Activated CD8-positive, alpha-beta memory T cell treated with anti-CD3 and anti-CD28 coated beads, Interleukin-2, amount 50 U/mL, for 1 hour (primary cell): ENCODE results near the gene HMOX1.
A peak's percentile ranks its signal among the peaks of the same experiment; 100 is the strongest.
"Not testable (repeated sequence)": the region's sequence is repeated elsewhere in the genome, so short reads cannot be mapped to it uniquely, and the experiment has no call there.

ENCODE experiments used
- DNase-seq: peaks from one replicate; pipeline ENCODE4 v3.0.0-alpha.2; 2020; ENCODE audit errors: extremely low read depth

Gene HMOX1

DNA sequence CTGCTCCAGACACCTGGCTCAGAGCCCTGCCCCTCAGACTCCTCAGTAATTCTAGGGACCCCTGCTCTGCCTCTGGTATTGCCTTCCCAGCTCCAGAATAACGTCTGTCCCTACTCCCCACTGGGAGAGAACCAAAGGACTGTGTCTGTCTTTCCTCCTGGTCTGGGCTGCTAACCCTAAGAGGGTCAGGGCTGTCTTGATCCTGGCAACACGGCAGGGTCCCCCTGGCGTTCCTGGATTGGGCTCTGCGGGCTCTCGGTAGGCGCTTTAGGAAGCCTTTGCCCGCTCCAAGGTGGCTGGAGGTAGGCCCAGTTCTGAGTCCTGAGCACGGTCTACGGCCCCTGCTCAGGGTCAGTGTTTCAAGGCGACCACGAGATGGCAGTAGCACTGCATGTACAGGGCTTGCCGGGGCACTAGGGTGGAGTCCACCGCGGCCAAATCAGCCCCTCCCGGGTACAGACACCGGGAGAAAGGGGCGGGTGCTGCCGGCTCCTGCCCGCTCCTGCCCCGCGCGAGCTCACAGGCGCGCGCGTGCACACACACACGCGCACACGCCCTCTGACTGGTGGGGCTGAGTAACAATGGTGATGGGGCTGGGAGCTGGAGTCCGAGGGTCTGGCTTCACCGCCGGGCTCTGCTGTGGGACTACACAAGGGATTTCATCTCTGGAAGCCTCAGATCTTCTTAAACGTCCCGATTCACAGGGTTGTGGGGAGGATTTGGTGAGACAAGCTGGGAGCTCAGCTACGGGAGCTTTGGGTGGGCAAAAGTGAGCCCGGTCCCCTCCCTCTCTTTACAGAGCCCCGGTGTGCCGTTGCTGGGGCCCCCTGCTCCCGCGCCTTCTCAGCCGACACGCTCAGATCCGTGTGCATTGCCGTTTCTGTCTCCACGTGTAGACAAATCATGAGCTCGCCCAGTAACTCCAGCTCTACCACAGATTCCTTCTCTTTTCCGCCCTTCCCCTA, 30.1 kb upstream of the HMOX1 start:
- DNase-seq = peak; percentile 50

DNA sequence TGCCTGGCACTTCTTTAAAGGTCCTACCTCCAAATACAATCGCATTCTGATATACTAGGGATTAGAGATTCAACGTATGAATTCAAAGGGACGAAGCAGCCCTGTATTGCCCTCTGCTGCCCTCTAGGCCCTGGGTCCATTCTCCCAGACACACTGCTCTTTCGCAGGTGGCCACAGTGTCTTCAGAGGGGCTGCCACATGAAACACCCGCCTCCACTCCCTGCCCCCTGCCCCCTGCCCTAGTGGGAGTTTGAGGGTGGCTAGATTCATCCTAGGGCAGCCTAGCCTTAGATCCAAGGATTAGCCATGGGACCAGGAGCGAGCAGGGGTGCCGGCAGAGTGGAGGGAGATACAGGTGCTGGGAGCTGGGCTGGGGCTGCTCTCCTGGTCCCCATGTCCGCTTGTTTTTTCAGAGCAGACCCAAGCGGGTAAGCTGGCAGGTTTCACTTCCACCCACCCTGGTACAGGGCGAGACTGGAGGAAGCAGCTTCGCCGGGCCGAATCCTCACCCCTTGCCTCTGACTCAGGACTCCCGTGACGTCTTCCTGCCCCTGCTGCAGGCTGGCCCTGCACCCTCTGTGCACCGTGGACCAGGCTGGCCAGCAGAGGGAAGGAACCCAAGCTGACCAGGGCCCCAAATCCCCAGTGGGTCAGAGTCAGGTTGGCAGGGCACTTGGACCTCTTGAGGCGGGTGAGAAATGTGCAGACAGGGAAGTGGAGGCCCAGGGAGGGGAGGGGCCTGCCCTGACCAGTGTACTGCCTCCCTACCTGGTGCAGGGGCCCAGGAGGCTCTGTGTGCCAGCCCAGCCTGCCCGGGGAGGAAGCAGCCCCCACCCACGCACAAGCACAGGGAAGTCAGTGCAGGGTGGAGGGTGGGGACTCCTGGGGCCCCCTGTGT, 28.4 kb upstream of the HMOX1 start:
- no peak for DNase-seq

DNA sequence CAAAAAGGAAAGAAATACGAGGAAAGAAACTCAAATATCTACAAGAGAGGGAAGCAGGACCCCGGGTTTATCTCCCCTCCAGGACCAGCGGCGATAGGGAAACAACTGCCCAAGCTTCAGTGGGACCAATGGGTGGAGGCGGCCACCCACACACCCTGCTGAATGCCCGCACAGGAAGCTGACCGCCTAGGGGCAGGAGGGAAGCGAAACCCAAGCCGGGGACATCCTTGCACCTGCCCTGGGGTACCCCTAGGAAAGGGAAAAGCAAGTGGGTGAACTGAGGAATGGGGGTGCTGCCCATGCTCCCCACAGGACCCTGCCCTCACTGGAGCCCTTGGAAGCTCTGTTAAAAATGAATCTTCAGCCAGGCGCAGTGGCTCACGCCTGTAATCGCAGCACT, 27.6 kb upstream of the HMOX1 start:
- DNase-seq = no peak

DNA sequence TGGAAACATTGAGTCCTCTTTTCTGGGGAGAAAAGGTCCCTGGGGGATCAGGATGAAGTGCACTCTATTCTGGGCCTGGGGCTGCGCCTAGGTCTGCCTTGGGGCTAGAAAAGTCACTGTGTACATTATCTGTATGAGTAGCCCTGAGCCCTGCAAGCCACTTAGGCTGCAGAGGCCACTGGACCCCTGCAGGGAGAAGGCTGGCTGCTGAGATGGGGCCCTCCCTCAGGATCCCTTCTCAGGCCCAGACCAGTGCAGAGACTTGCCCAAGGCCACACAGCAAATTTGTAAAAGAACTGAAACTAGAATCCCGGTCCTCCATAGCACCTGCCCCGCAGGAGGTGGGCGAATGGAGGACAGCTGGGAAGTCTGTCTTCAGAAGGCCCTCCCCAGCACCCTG, 26.8 kb upstream of the HMOX1 start:
- DNase-seq = no peak

DNA sequence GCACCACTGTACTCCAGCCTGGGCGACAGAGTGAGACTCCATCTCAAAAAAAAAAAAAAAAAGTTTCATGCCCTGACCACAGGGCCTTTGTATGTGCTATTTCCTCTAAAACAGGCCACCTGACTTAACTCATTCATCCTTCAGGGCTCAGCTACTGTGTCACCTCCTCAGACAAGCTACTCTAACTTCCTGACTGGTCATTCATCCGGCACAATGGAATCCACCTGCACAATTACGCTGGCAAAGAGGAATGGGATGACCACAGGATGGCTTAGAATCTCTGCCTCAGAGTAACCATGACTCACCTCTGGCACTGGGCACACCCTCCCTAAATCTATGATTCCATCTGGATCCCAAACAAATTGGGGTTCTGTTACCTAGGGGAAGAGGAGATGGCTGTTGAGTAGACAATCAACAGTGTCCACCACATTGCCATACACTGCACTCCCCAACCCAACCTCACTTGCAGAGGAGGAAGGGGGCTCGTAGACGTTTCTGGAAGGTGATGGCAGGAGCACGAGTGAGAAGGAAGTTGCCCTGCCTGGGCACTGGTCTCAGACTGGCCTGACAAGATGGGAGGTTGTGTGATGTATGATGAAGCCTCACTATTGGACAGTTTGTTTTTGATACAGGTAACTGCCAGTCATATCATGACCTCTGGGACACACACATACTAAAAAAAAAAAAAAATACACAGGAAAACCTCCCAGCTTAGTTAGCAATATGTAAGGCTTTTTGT, 22.8 kb upstream of the HMOX1 start:
- no peak for DNase-seq

DNA sequence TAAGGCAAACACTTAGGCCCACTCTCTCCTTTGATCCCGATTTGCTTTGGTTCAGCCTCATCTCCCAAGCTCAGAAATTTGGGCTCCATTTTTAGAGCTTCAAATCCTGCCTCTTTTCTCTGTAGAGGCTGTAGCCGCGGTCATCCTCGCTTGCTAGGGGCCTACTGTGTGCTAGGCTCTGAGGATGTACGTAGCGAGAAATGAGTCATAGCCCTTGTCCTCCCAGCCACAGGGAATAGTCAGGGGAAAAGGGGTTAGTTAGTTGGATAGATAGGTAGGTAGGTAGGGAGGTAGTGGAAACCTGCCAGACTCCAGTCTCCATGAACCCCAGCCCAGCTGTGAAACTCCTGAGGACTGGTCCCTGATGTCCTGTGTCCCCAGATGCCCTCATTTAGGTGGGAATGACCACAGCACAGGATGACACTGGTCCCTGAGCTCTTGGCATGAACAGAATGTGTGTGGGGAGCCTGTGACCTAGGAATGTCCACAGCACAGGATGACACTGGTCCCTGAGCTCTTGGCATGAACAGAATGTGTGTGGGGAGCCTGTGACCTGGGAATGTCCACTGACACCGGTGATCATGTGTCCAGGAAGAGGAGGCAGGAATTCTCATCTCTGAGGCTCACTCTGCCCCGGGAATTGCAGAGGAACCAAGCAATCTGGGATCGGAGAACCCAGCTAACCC, 21.4 kb upstream of the HMOX1 start:
- no peak for DNase-seq

DNA sequence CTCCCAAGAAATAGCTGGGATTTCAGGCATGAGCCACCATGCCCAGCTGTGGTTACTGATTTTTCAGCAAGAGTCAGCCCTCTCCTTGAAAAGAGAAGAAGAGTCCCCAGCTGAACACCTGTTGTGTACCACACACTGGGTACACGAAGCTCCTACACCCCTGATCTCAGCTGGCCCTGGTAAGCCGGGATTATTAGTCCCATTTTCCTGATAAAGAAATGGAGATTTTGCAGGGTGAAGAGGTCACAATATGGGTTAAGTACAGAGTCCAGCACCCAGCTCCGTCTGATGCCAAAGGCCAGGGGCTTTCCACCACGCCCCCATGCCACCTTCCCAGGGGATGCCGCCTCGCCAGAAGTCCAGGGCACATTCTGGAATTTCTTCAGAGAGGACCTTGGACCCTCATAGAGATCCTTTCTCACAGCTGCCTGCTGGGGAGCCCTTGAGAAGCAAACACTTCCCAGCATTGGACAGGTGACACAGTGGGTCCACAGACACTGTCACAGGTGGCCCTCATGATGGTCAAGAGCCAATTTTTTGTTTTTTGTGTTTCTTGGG, 19.8 kb upstream of the HMOX1 start:
- no peak for DNase-seq

DNA sequence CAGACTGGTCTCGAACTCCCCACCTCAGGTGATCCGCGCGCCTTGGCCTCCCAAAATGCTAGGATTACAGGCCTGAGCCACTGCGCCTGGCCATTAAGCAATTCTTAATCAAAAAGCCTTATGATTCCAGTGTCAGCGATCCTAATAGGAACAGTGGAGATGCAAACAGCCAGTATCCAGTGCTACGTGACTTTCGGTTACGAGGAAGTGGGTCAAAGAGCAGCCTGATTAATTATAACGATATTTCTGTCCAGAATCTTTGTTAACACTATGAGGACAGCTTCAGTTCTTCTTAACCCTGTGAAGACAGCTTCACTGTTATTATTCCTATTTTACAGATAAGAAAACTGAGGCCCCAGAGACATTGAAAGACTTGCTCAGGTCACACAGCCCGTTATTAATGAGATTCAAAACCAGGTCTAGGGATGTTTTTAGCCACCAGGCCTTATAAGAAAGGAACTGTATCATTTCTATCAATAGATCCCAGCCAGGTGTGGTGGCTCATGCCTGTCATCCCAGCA, 17.3 kb upstream of the HMOX1 start:
- DNase-seq = no peak

DNA sequence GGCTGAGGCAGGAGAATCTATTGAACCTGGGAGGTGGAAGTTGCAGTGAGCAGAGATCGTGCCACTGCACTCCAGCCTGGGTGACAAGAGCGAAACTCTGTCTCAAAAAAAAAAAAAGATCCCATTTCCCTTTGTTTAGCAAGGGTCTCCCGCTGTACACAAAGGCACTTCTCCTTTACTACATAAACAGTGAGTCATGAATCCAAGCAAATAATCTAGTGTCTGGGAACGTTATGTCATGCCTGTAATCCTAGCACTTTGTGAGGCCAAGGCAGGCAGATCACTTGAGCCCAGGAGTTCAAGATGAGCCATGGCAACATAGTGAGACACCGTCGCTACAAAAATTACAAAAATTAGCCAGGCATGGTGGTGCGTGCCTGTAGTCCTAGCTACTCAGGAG, 16.7 kb upstream of the HMOX1 start:
- not testable (repeated sequence) for DNase-seq

DNA sequence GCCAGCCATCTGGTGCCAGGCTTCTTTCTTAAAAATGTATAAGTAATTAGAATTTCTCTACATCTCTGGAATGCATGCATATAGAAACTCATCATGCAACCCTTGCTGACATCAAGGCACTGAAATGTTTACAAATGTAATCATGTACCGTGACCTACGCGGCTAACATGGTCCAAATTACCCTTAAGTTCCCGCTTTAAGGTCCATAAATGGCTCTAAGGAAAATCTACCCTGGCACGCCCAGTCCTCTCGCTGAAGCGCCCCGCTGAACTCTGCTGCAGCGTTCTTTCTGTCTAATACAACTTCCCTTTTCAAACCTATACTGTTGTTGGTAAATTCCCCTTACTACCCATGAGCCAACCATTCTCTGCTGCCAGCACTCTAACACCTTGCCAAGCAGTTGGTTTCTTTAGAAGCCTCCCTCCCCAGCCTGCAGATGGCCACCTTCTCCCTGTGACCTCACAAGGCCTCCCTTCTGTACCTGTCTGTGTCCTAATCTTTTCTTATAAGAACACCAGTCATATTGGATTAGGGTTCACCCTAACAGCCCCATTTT, 13.5 kb upstream of the HMOX1 start:
- DNase-seq = no peak

DNA sequence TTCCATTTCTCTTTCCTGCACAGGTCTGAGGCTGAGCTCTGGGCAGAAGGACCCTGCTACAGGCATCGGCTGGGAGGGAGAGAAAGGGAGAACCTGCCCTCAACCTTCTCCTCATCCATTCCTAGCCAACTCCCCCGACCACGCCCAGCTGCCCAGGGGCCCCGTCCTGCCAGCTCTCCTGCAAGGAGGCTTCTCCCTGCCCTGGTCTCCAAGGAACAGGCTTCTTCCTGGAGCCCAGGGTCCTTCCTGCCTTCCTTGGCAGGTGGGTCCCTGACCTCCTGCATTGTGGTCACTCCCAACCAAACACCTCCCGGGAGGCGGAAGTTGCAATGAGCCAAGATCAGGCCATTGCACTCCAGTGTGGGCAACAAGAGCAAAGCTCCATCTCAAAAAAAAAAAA, 12.5 kb upstream of the HMOX1 start:
- no peak for DNase-seq

DNA sequence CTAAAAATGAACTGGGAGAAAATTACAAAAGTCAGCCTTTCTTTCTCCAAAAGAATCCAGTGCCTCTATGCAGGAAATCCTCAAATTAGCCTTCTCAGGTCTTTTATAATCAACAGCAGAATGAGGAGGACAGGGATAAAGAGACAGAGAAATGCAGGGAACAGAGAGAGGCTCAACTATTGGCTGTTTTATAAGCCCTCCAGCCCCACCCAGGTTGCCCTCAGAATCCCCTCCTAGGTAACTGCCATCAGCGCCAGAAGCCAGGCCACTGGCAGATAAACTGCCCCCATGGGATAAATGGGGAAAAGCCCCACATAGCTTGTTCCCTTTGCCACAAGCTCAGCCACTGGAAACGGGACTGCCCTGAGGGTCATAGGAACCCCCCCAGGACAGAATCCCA, 10.9 kb upstream of the HMOX1 start:
- no peak for DNase-seq

DNA sequence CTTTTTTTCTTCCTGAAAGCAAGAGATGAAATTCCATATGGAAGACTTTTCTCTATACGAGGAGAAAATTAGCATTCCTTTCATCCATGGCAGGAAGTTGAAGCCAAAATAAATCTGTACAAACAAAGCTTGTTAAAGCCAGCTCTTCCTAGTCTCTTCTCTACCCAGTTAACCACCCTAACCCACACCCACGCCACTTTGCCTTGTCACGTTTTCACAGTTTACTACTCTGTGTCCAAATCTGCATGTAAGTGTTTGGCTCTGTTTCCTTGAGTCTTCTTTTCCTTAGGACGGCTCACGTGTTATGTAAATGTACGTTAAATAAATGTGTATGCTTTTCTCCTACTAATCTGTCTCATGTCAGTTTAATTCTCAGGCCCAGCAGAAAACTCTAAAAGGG, 7.1 kb upstream of the HMOX1 start:
- no peak for DNase-seq

DNA sequence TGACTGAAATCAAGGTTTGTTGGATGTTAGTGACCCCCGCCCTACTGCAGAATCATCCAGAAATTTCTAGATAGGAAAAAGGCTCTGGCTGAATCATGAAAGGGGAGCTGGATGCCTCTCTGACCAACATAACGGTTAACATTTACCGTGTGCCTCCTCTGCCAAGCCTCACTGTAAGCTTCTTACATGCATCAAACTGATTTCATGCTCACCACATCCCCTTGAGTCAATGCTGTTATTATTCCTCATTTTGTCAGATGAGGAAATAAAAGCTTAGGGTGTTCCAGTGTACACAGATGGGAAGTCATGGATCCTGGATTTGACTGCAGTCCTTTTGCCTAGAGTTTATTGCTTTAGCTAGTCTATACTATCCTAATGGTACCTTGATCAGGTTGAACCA, 5.9 kb upstream of the HMOX1 start:
- no peak for DNase-seq

DNA sequence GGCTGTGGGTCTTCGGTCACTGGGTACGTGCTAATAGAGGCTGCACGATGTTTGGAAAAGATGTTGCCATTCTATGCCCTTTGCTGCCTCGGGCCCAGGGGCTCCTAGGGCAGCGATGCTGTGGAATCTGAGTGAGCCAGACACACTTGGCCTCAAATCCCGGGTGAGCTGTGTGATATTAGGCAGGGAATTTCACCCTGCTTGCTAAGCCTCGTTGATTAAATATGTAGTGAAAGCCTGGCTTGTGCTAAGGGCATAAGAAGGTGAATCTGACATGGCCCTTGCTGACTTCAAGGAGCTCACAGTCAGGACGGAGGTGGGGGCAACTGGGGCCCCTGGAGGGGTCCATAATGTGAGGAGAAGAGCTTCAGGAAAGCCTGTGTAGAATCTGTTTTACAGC, 5.4 kb upstream of the HMOX1 start:
- no peak for DNase-seq

DNA sequence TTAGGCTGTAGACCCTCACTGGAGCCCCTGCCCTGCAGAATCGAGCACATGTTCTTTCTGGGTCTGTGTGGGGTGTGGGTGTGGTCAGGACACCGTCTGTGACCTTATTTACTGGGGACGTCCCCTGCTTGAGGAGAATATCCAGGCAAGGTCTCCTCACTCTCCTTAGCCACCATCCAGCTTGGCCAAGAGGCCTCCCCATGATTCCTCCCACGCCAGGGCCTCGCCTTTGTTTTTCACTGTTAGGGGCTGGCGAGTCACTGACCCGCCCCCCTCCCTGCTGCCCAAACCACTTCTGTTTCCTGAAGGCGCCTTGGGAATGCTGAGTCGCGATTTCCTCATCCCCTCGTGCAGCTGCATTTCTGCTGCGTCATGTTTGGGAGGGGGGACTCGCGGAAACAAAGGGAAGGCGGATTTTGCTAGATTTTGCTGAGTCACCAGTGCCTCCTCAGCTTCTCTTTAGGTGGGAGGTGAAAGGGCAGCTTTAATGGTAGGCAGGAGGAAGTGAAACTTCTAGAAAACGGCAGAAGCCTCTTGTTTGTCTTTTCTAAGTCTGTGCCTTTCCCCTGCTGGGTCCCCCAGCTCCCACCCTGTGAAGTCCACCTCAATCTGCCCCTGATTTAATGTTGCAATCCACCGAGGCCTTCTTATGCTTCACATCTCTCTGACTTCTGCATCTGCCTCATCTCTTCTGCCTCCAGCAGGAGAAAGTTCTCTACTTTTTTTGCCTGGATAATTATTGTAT, 4.0 kb upstream of the HMOX1 start:
- no peak for DNase-seq

DNA sequence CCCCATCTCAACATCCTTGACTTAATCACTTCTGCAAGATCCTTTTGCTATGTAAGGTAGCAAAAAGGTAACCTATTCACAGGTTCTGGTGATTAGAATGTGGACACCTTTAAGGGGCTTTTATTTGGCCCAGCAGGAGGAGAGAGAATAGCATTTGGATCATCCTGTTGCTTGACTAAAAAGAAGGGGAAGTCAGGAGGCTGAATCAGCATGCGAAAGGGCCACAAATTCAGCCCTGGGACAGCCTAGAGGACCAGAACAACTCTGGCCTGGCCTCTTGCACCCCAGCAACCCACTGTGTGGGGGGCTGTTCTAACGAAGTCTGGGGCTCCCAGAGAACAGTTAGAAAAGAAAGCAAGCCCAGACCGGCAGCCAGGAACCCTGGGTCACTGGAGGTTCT, 3.2 kb upstream of the HMOX1 start:
- DNase-seq = no peak

DNA sequence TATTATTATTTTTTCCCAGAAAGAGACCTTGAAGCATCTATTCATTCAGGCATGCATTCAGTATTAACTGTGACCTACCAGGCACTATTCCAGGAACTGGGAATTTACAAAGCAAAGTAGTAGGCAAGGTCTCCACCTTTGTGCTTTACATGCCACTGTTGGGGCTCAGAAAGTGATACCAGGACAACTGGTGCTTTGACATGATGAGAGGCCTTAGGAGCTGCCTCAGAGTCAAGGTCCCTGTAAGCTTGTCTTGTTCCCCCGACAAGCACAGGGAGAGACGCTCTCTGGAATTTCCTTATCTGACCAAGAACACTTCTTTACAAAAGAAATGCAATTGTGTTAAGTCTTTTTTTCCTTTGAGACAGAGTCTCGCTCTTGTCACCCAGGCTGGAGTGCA, 2.3 kb upstream of the HMOX1 start:
- no peak for DNase-seq

DNA sequence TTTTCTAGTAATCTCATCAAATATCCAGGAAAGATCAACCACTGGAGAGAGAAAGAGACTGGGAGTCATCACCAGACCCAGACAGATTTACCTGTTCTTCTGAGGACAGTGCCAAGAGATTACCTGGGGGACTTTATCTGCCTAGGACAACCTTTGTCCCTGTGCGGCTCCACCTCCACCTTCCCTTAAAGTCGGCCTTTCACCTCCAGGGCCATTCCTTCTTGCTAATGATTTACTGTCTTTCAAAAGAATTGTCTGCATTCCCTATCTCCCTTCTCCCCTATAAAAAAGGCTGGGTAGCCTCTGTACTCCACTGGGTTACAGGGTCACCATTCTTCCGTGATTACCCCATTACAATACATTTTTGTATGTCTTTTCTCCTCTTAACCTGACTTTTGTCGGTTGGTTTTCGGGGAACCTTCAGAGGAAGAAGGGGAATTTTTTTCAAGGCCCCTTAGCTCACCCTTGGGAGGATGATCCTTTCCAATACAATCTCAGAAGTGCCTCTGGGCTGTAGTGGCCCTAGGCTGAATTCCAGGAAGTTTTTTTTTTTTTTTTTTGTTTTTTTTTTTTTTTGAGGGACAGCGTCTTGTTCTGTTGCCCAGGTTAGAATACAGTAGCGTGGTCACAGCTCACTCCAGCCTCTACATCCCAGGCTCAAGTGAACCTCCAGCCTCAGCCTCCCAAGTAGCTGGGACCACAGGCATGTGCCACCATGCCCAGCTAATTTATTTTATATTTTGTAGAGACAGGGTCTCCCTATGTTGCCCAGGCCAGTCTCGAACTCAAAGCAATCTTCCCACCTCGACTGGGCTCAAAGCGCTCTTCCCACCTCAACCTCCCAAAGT, 1.5 kb upstream of the HMOX1 start:
- no peak for DNase-seq
